Neural cell (in vitro differentiated cells): Measurements from ENCODE around the gene MAPRE3. TPM values are rescaled to one million over a fixed set of nuclear protein-coding genes. Genes with fewer than 3 reads are reported as not detected.
A peak's percentile ranks its signal among the peaks of the same experiment; 100 is the strongest.

ENCODE experiments used
- H2AFZ ChIP-seq: fragments of 200-600, 300-800 bp; sonication (generic), shearing (Covaris generic); 2 replicates; pipeline ENCODE4 v1.6.0; 2014; ENCODE audit warnings: low read depth, mild to moderate bottlenecking, antibody characterized with exemption, low read length, moderate library complexity
- H3F3A ChIP-seq: fragments of 200-600 bp; shearing (Covaris generic); 2 replicates; pipeline ENCODE4 v1.6.1; 2016; ENCODE audit warnings: mild to moderate bottlenecking, moderate library complexity, mixed read lengths, antibody characterized with exemption, low read length; ENCODE audit not compliant: insufficient read depth, poor library complexity, severe bottlenecking
- H3K27ac ChIP-seq: fragments of 200-600, 300-800 bp; sonication (generic), shearing (Covaris generic); 2 replicates; pipeline ENCODE4 v1.5.1; 2014; ENCODE audit warnings: mild to moderate bottlenecking, low read length, moderate library complexity
- H3K27me3 ChIP-seq: fragments of 300-800, 200-600 bp; sonication (generic), shearing (Covaris generic); 2 replicates; pipeline ENCODE4 v1.6.0; 2014; ENCODE audit warnings: mild to moderate bottlenecking, low read depth, low read length, moderate library complexity; ENCODE audit not compliant: insufficient read depth
- H3K36me3 ChIP-seq: fragments of 300-800, 200-600 bp; sonication (generic), shearing (Covaris generic); 2 replicates; pipeline ENCODE4 v1.5.1; 2014; ENCODE audit warnings: mild to moderate bottlenecking, antibody characterized with exemption, low read length, moderate library complexity; ENCODE audit not compliant: insufficient read depth
- H3K4me2 ChIP-seq: fragments of 300-800, 200-600 bp; sonication (generic), shearing (Covaris generic); 2 replicates; pipeline ENCODE4 v1.6.0; 2014; ENCODE audit warnings: mild to moderate bottlenecking, low read length
- H3K4me3 ChIP-seq: fragments of 300-800, 200-600 bp; sonication (generic), shearing (Covaris generic); 2 replicates; pipeline ENCODE4 v1.5.1; 2014; ENCODE audit warnings: mild to moderate bottlenecking, low read length, moderate library complexity
- H3K79me2 ChIP-seq: fragments of 200-600 bp; shearing (Covaris generic); replicated peaks from 2 replicates; pipeline ENCODE4 v1.6.0; 2014; ENCODE audit warnings: mild to moderate bottlenecking, low read length, moderate library complexity; ENCODE audit not compliant: insufficient read depth
- H3K9ac ChIP-seq: fragments of 300-800, 200-600 bp; sonication (generic), shearing (Covaris generic); 2 replicates; pipeline ENCODE4 v1.6.1; 2016; ENCODE audit warnings: mild to moderate bottlenecking, low read length, mixed read lengths
- H3K9me2 ChIP-seq: fragments of 200-600 bp; shearing (Covaris generic); 2 replicates; pipeline ENCODE4 v1.6.1; 2016; ENCODE audit warnings: mild to moderate bottlenecking, low read length, mixed read lengths; ENCODE audit not compliant: insufficient read depth
- H3K9me3 ChIP-seq: fragments of 200-600, 300-800 bp; sonication (generic), shearing (Covaris generic); 2 replicates; pipeline ENCODE4 v1.6.1; 2016; ENCODE audit warnings: mild to moderate bottlenecking, mixed run types, low read length, moderate library complexity, mixed read lengths
- H4K20me1 ChIP-seq: fragments of 200-600 bp; shearing (Covaris generic); 2 replicates; pipeline ENCODE4 v1.6.1; 2016; ENCODE audit warnings: mild to moderate bottlenecking, mixed run types; ENCODE audit not compliant: insufficient read depth
- CTCF ChIP-seq: fragments of 450-650 bp; IDR thresholded peaks from 2 replicates; pipeline ENCODE4 v1.5.1; 2014; ENCODE audit warnings: antibody characterized with exemption, mild to moderate bottlenecking, moderate library complexity; ENCODE audit not compliant: poor library complexity, severe bottlenecking
- EP300 ChIP-seq: fragments of 450-650 bp; conservative IDR thresholded peaks from 2 replicates; pipeline ENCODE4 v1.6.1; 2014; ENCODE audit warnings: antibody characterized with exemption, mild to moderate bottlenecking, moderate library complexity; ENCODE audit not compliant: poor library complexity, severe bottlenecking
- EZH2 ChIP-seq: fragments of 200-600, 300-800 bp; shearing (Covaris generic), sonication (generic); IDR thresholded peaks from 2 replicates; pipeline ENCODE4 v1.6.1; 2014; ENCODE audit warnings: antibody characterized with exemption, low read length, borderline replicate concordance, mild to moderate bottlenecking; ENCODE audit not compliant: insufficient read depth, poor library complexity, severe bottlenecking
- MXI1 ChIP-seq: fragments of 450-650 bp; conservative IDR thresholded peaks from 2 replicates; pipeline ENCODE4 v1.6.1; 2014; ENCODE audit warnings: antibody characterized with exemption, mild to moderate bottlenecking; ENCODE audit not compliant: poor library complexity, severe bottlenecking
- POLR2AphosphoS5 ChIP-seq: IDR thresholded peaks from 2 replicates; pipeline ENCODE4 v1.6.1; 2012
- RAD21 ChIP-seq: fragments of 450-650 bp; conservative IDR thresholded peaks from 2 replicates; pipeline ENCODE4 v1.6.1; 2014; ENCODE audit warnings: antibody characterized with exemption, mild to moderate bottlenecking, moderate library complexity
- SMC3 ChIP-seq: fragments of 450-650 bp; conservative IDR thresholded peaks from 2 replicates; pipeline ENCODE4 v1.6.1; 2014; ENCODE audit warnings: antibody characterized with exemption, mild to moderate bottlenecking, moderate library complexity; ENCODE audit not compliant: poor library complexity
- TAF1 ChIP-seq: IDR thresholded peaks from 2 replicates; pipeline ENCODE4 v1.6.1; 2012; ENCODE audit warnings: low read depth
- polyA plus RNA-seq: library from polyadenylated mRNA; depleted of rRNA; stranded (reverse); fragments of >200 nt; gene quantifications from 2 replicates; pipeline ENCODE4 v1.2.3, GENCODE V29; 2014
- TF ChIP-seq, protein P1 (sequence below): IDR thresholded peaks from 2 replicates; pipeline ENCODE4 v1.6.1; 2012; ENCODE audit warnings: borderline replicate concordance

MAPRE3 gene
- polyA plus RNA-seq, 1 donor from 2014 or later = 69.2 TPM

GRCh38 chr2:27071277-27071989, 101.0 kb downstream of the MAPRE3 start, which contains the start of gene OST4:
TSS of gene OST4 (minus strand) at chr2:27071654.
- H3K79me2 ChIP-seq = peaks cover 23% of the 10 kb centered on the region
- H3K27ac ChIP-seq = peak within 1 kb of the TSS; percentile 87
- peak within 1 kb of the TSS; percentile 97 for H2AFZ ChIP-seq

DNA sequence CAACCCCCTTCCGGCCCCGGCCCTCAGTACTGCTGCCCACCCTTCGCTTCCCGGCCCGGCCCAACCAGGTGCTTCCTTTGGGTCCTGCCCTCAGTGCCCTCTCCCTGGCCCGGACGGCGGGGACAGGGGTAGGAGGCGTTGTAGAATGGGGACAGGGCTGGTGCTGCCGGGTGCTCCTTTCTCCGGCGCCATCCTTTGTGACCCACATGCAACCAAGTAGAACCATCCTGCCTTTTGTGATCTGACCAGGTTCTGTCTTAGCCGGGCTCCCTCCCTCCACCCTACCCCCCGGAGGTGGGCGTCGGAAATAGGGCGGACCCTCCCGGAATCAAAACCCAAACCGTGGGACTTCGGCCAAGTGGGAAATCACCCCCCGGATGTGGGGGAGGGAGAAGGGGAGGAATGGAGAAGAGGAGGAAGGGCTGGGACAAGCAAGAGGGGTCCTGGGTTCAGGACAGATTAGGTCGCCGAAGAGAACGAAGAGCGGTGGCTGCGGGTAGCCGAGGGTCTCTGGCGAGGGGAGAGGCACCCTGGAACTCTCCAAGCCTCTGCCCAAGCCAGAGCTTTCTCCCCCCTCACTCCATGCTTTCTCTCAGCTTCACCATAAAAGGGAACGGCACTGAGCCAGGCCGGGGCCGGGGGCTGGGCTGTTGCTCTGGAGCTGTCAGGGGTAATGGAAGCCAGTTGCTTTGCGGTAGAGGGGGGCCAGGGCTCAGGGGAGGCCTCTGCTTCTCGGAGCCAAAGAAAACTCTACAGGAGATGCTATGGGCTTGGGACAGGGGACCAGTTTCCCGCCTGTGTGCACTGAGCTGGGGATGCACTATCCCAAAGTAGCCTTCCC, 101.8 kb downstream of the MAPRE3 start:
- Histone ChIP-seq H3F3A (no peaks in the 10 kb centered on the region), H3K36me3 (no peaks in the 10 kb centered on the region), H2AFZ (peak overlapping the region; percentile 97), H3K9ac (peak overlapping the region; percentile 97), H3K27ac (peak overlapping the region; percentile 87), H4K20me1 (no peaks in the 10 kb centered on the region), H3K4me2 (peak overlapping the region; percentile 100), H3K27me3 (no peaks in the 10 kb centered on the region), H3K79me2 (peaks cover 23% of the 10 kb centered on the region), H3K4me3 (peak overlapping the region; percentile 80), H3K9me2 (no peaks in the 10 kb centered on the region), H3K9me3 (no peaks in the 10 kb centered on the region)
- TF ChIP-seq TAF1 (no peak), POLR2AphosphoS5 (peak; percentile 47), RAD21 (no peak)
- TF ChIP-seq, protein P1, sequence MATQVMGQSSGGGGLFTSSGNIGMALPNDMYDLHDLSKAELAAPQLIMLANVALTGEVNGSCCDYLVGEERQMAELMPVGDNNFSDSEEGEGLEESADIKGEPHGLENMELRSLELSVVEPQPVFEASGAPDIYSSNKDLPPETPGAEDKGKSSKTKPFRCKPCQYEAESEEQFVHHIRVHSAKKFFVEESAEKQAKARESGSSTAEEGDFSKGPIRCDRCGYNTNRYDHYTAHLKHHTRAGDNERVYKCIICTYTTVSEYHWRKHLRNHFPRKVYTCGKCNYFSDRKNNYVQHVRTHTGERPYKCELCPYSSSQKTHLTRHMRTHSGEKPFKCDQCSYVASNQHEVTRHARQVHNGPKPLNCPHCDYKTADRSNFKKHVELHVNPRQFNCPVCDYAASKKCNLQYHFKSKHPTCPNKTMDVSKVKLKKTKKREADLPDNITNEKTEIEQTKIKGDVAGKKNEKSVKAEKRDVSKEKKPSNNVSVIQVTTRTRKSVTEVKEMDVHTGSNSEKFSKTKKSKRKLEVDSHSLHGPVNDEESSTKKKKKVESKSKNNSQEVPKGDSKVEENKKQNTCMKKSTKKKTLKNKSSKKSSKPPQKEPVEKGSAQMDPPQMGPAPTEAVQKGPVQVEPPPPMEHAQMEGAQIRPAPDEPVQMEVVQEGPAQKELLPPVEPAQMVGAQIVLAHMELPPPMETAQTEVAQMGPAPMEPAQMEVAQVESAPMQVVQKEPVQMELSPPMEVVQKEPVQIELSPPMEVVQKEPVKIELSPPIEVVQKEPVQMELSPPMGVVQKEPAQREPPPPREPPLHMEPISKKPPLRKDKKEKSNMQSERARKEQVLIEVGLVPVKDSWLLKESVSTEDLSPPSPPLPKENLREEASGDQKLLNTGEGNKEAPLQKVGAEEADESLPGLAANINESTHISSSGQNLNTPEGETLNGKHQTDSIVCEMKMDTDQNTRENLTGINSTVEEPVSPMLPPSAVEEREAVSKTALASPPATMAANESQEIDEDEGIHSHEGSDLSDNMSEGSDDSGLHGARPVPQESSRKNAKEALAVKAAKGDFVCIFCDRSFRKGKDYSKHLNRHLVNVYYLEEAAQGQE = peak; percentile 21

More at GRCh38 chr2:27071277-27071989, 101.0 kb downstream of the MAPRE3 start, which contains the start of gene OST4:
- H3F3A ChIP-seq = no peaks in the 10 kb centered on the region
- H4K20me1 ChIP-seq = no peaks in the 10 kb centered on the region
- H3K9me3 ChIP-seq = no peaks in the 10 kb centered on the region
- no peaks in the 10 kb centered on the region for H3K36me3 ChIP-seq
- TF ChIP-seq EP300 (peak; percentile 61), TAF1 (peak; percentile 60), CTCF (peak; percentile 46), POLR2AphosphoS5 (peak; percentile 93), MXI1 (peak; percentile 89), RAD21 (peak; percentile 28), EZH2 (no peak), SMC3 (peak; percentile 44)
- TF ChIP-seq, protein P1 = peak; percentile 48
- no peaks in the 10 kb centered on the region for H3K9me2 ChIP-seq
- peak within 1 kb of the TSS; percentile 80 for H3K4me3 ChIP-seq
- H3K4me2 ChIP-seq = peak within 1 kb of the TSS; percentile 100
- peak within 1 kb of the TSS; percentile 97 for H3K9ac ChIP-seq
- H3K27me3 ChIP-seq = no peaks in the 10 kb centered on the region
